ENCODE data around the gene MOSMO.

The MOSMO gene

DNA sequence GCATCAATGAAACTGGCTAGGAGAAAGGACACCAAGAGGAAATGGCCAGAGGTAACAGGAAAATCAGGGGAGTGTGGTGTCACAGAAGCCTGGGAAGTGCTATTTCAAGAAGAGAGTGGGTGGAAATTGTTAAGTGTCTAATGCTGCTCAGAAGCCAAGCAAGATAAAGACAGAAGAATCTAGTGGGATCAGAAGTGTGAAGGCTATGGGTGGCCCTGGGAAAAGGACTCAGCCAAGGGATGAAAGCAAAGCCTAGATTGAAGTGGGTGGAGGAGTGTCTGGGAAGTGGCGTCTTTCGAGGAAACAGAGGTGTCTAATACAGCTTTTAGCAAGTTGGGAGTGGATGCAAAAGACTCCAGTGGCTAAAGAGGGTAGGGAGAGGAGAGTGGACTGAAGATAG lies 20.4 kb upstream of the MOSMO start:
- H3K79me2 ChIP-seq (ENCODE audit: low read length): no peaks in the 10 kb centered on the region
- no peak overlapping the region for H2AFZ ChIP-seq (ENCODE audit: low read depth, low read length)
- H3K4me1 ChIP-seq (ENCODE audit: low read length): no peaks in the 10 kb centered on the region
- H3K27ac ChIP-seq (ENCODE audit: low read length): no peak overlapping the region
- H3K4me3 ChIP-seq (ENCODE audit: low read length): no peak overlapping the region
- H4K20me1 ChIP-seq (ENCODE audit: insufficient read depth, low read length): no peaks in the 10 kb centered on the region
- no peak for TF ChIP-seq EZH2phosphoT487 (IDR thresholded peaks at IDR 0.05; ENCODE audit: low read depth)
- TF ChIP-seq, protein P1, sequence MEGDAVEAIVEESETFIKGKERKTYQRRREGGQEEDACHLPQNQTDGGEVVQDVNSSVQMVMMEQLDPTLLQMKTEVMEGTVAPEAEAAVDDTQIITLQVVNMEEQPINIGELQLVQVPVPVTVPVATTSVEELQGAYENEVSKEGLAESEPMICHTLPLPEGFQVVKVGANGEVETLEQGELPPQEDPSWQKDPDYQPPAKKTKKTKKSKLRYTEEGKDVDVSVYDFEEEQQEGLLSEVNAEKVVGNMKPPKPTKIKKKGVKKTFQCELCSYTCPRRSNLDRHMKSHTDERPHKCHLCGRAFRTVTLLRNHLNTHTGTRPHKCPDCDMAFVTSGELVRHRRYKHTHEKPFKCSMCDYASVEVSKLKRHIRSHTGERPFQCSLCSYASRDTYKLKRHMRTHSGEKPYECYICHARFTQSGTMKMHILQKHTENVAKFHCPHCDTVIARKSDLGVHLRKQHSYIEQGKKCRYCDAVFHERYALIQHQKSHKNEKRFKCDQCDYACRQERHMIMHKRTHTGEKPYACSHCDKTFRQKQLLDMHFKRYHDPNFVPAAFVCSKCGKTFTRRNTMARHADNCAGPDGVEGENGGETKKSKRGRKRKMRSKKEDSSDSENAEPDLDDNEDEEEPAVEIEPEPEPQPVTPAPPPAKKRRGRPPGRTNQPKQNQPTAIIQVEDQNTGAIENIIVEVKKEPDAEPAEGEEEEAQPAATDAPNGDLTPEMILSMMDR (IDR thresholded peaks at IDR 0.05; ENCODE audit: low read depth, low read length): no peak
- no peak overlapping the region for H3K4me2 ChIP-seq (ENCODE audit: low read length)
- H3K36me3 ChIP-seq (replicated peaks; ENCODE audit: low read depth, low read length): peaks cover 27% of the 10 kb centered on the region
- H3K27me3 ChIP-seq (ENCODE audit: low read depth, low read length): no peaks in the 10 kb centered on the region
- no peaks in the 10 kb centered on the region for H3K9me3 ChIP-seq (ENCODE audit: insufficient read depth, low read length)
- H3K9ac ChIP-seq (ENCODE audit: low read length): no peak overlapping the region

DNA sequence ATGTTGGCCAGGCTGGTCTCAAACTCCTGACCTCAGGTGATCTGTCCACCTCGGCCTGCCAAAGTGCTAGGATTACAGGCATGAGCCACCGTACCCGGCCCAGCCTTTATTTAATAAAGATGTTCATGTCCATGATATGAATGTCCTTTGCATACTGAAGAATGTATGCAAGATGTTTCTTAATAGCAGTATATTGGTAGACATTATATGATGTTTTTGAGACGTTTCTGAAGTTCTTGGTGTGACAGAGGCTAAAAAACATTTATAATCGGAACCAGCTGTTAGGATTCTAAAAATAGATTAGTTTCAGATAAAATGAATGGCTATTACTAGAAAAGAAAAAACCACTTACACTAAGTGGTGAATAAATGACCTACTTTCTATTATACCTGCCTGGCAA lies 18.8 kb upstream of the MOSMO start:
- Histone ChIP-seq H2AFZ (ENCODE audit: low read depth, low read length) (no peak overlapping the region), H3K4me2 (ENCODE audit: low read length) (no peak overlapping the region), H3K27ac (ENCODE audit: low read length) (no peak overlapping the region), H3K4me3 (ENCODE audit: low read length) (no peak overlapping the region), H3K27me3 (ENCODE audit: low read depth, low read length) (no peaks in the 10 kb centered on the region), H3K4me1 (ENCODE audit: low read length) (no peaks in the 10 kb centered on the region), H4K20me1 (ENCODE audit: insufficient read depth, low read length) (no peaks in the 10 kb centered on the region), H3K9me3 (ENCODE audit: insufficient read depth, low read length) (no peaks in the 10 kb centered on the region), H3K79me2 (ENCODE audit: low read length) (no peaks in the 10 kb centered on the region), H3K36me3 (replicated peaks; ENCODE audit: low read depth, low read length) (peaks cover 14% of the 10 kb centered on the region), H3K9ac (ENCODE audit: low read length) (no peak overlapping the region)
- no peak for TF ChIP-seq EZH2phosphoT487 (IDR thresholded peaks at IDR 0.05; ENCODE audit: low read depth)
- TF ChIP-seq, protein P1 (IDR thresholded peaks at IDR 0.05; ENCODE audit: low read depth, low read length): no peak

DNA sequence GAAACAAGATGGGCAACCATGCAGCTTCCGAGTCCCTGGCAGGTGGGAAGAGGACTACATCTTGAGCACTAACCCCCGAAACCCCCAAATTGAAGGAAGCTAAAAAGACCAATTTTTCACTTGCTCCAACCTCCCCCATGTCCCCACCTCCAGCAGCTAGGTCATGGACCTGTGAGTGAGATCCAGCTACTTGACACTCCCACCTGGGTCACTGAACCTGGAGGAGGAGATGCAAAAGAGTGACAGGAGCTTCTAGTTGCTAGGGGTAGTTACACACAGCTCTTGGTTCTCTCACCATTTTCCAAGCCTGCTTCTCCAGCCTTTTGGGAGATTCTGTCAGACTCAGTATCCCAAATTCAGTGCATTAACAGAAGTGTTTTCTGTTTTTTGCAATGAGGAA lies 18.2 kb upstream of the MOSMO start:
- Histone ChIP-seq H3K27ac (ENCODE audit: low read length) (no peak overlapping the region), H3K9ac (ENCODE audit: low read length) (no peak overlapping the region), H3K9me3 (ENCODE audit: insufficient read depth, low read length) (no peaks in the 10 kb centered on the region), H2AFZ (ENCODE audit: low read depth, low read length) (no peak overlapping the region), H3K4me1 (ENCODE audit: low read length) (no peaks in the 10 kb centered on the region), H4K20me1 (ENCODE audit: insufficient read depth, low read length) (no peaks in the 10 kb centered on the region), H3K4me3 (ENCODE audit: low read length) (no peak overlapping the region), H3K4me2 (ENCODE audit: low read length) (no peak overlapping the region), H3K36me3 (replicated peaks; ENCODE audit: low read depth, low read length) (peaks cover 8% of the 10 kb centered on the region), H3K27me3 (ENCODE audit: low read depth, low read length) (no peaks in the 10 kb centered on the region), H3K79me2 (ENCODE audit: low read length) (no peaks in the 10 kb centered on the region)
- TF ChIP-seq EZH2phosphoT487 (IDR thresholded peaks at IDR 0.05; ENCODE audit: low read depth): no peak
- TF ChIP-seq, protein P1 (IDR thresholded peaks at IDR 0.05; ENCODE audit: low read depth, low read length): no peak

DNA sequence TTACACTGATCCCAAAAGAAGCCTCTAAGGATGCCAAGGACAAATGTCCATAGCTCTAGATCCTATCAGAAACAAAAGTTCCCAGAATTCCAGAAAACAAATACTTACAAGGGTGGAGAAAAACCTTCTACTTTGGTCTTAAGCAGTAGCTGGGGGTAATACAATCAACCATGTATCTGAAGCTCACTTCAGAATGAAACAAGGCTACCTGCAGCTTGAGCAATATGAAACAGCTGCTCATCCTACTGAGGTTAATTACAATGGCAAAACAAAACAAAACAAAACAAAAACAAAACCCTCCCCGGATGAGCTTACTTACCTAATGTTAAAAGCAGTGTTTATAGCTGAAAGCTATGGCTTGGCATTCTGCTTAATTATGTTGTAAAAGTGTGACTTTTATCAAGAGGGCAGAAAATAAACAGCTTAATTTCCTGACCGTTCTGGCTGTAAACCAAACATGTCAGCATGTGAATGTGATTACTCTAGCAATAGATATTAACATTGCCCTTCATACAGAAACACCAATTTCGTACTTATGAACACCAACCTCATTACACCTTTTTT lies 17.4 kb upstream of the MOSMO start:
- Histone ChIP-seq H4K20me1 (ENCODE audit: insufficient read depth, low read length) (no peaks in the 10 kb centered on the region), H3K4me3 (ENCODE audit: low read length) (no peak overlapping the region), H3K9me3 (ENCODE audit: insufficient read depth, low read length) (no peaks in the 10 kb centered on the region), H2AFZ (ENCODE audit: low read depth, low read length) (no peak overlapping the region), H3K27me3 (ENCODE audit: low read depth, low read length) (no peaks in the 10 kb centered on the region), H3K27ac (ENCODE audit: low read length) (no peak overlapping the region), H3K4me1 (ENCODE audit: low read length) (peaks cover 5% of the 10 kb centered on the region), H3K4me2 (ENCODE audit: low read length) (no peak overlapping the region), H3K79me2 (ENCODE audit: low read length) (no peaks in the 10 kb centered on the region), H3K36me3 (replicated peaks; ENCODE audit: low read depth, low read length) (peaks cover 4% of the 10 kb centered on the region), H3K9ac (ENCODE audit: low read length) (no peak overlapping the region)
- no peak for TF ChIP-seq EZH2phosphoT487 (IDR thresholded peaks at IDR 0.05; ENCODE audit: low read depth)
- TF ChIP-seq, protein P1 (IDR thresholded peaks at IDR 0.05; ENCODE audit: low read depth, low read length): no peak
